HEK293T (cell line): ENCODE results near the gene GABRG3.
A peak's percentile ranks its signal among the peaks of the same experiment; 100 is the strongest.
"Not testable (repeated sequence)": the region's sequence is repeated elsewhere in the genome, so short reads cannot be mapped to it uniquely, and the experiment has no call there.

Experiments
- CTCF ChIA-PET: fragments of 350-600 bp; formaldehyde crosslinking; extraction: SDS; loops from one replicate; lab custom pipeline; 2021; ENCODE audit warnings: antibody characterized with exemption, inconsistent platforms; lab: Yijun Ruan, JAX
- POLR2A ChIA-PET: fragments of 350-600 bp; formaldehyde crosslinking; extraction: SDS; loops from one replicate; lab custom pipeline; 2020; ENCODE audit warnings: antibody characterized with exemption, inconsistent platforms; lab: Yijun Ruan, JAX
- DNase-seq: peaks from one replicate; pipeline ENCODE4 v3.0.0; 2012; ENCODE audit warnings: mixed read lengths; ENCODE audit errors: extremely low spot score
- ARNT ChIP-seq: fragments of 450-650 bp; IDR thresholded peaks from 2 replicates; pipeline ENCODE4 v1.6.1; 2017; ENCODE audit warnings: mild to moderate bottlenecking
- BHLHE40 ChIP-seq: fragments of 450-650 bp; IDR thresholded peaks from 2 replicates; pipeline ENCODE4 v1.6.1; 2016; ENCODE audit warnings: mild to moderate bottlenecking, moderate library complexity, borderline replicate concordance
- CTBP1 ChIP-seq: fragments of 450-650 bp; IDR thresholded peaks from 2 replicates; pipeline ENCODE4 v1.6.1; 2016; ENCODE audit warnings: borderline replicate concordance
- ELF4 ChIP-seq: fragments of 450-650 bp; IDR thresholded peaks from 2 replicates; pipeline ENCODE4 v1.6.1; 2017; ENCODE audit warnings: antibody characterized with exemption
- FOXA1 ChIP-seq: fragments of 450-650 bp; IDR thresholded peaks from 2 replicates; pipeline ENCODE4 v1.6.1; 2016; ENCODE audit warnings: mild to moderate bottlenecking
- FOXK2 ChIP-seq: fragments of 450-650 bp; IDR thresholded peaks from 2 replicates; pipeline ENCODE4 v1.6.1; 2016; ENCODE audit warnings: mild to moderate bottlenecking
- FOXM1 ChIP-seq: fragments of 450-650 bp; IDR thresholded peaks from 2 replicates; pipeline ENCODE4 v1.6.1; 2017; ENCODE audit warnings: mild to moderate bottlenecking, borderline replicate concordance
- HDGF ChIP-seq: fragments of 450-650 bp; IDR thresholded peaks from 2 replicates; pipeline ENCODE4 v1.6.1; 2017; ENCODE audit warnings: antibody characterized with exemption, borderline replicate concordance
- L3MBTL2 ChIP-seq: fragments of 450-650 bp; conservative IDR thresholded peaks from 2 replicates; pipeline ENCODE4 v1.6.1; 2016; ENCODE audit warnings: mild to moderate bottlenecking
- LEF1 ChIP-seq: fragments of 450-650 bp; IDR thresholded peaks from 2 replicates; pipeline ENCODE4 v1.6.1; 2017; ENCODE audit warnings: mild to moderate bottlenecking, borderline replicate concordance
- NFRKB ChIP-seq: fragments of 450-650 bp; IDR thresholded peaks from 2 replicates; pipeline ENCODE4 v1.6.1; 2016; ENCODE audit warnings: mild to moderate bottlenecking, moderate library complexity
- PKNOX1 ChIP-seq: fragments of 450-650 bp; IDR thresholded peaks from 2 replicates; pipeline ENCODE4 v1.6.1; 2016
- SP1 ChIP-seq: fragments of 450-650 bp; IDR thresholded peaks from 2 replicates; pipeline ENCODE4 v1.6.1; 2017
- SUZ12 ChIP-seq: fragments of 450-650 bp; IDR thresholded peaks from 2 replicates; pipeline ENCODE4 v1.6.1; 2016; ENCODE audit warnings: mild to moderate bottlenecking
- TARDBP ChIP-seq: fragments of 450-650 bp; IDR thresholded peaks from 2 replicates; pipeline ENCODE4 v1.6.1; 2016
- ZNF384 ChIP-seq: fragments of 450-650 bp; IDR thresholded peaks from 2 replicates; pipeline ENCODE4 v1.6.1; 2016

Gene GABRG3

GRCh38 chr15:26983822-26984221, 12.8 kb downstream of the GABRG3 start:
- ChIA-PET POLR2A (no interaction called here), CTCF (interaction anchor here (1.6 kb wide), 1 partner anchor 10 kb away, joined by 4 read pairs; no protein-coding TSS in a partner anchor)
- TF ChIP-seq ZNF384 = no peak
- no peak for TF ChIP-seq BHLHE40
- no peak for TF ChIP-seq SUZ12
- no peak for DNase-seq

GRCh38 chr15:26985050-26985449, 14.1 kb downstream of the GABRG3 start:
- CTCF ChIA-PET = interaction anchor here (1.6 kb wide), 1 partner anchor 11 kb away, joined by 4 read pairs; no protein-coding TSS in a partner anchor
- TF ChIP-seq SUZ12 = no peak
- TF ChIP-seq NFRKB = no peak
- TF ChIP-seq SP1 = no peak
- no peak for TF ChIP-seq FOXA1
- no peak for TF ChIP-seq FOXK2
- no peak for TF ChIP-seq PKNOX1
- no peak for TF ChIP-seq HDGF
- no peak for TF ChIP-seq ARNT
- no peak for TF ChIP-seq ELF4
- TF ChIP-seq BHLHE40 = no peak
- TF ChIP-seq L3MBTL2 = no peak
- TF ChIP-seq TARDBP = no peak
- no peak for TF ChIP-seq ZNF384
- no peak for TF ChIP-seq LEF1
- TF ChIP-seq FOXM1 = no peak
- TF ChIP-seq CTBP1 = no peak
- POLR2A ChIA-PET = no interaction called here
- no peak for DNase-seq

- TF ChIP-seq L3MBTL2 (no peak), HDGF (no peak), NFRKB (no peak), SUZ12 (no peak), LEF1 (no peak), ELF4 (no peak), PKNOX1 (no peak)
- POLR2A ChIA-PET = no interaction called here
- no peak for DNase-seq
- CTCF ChIA-PET = no interaction called here
These were observed 25.3 kb downstream of the GABRG3 start for GRCh38 chr15:26996250-26996649.

GRCh38 chr15:27003003-27003402, 32.0 kb downstream of the GABRG3 start:
- POLR2A ChIA-PET, CTCF ChIA-PET, DNase-seq: not testable (repeated sequence)

GRCh38 chr15:27004226-27004625, 33.2 kb downstream of the GABRG3 start:
- DNase-seq, POLR2A ChIA-PET, CTCF ChIA-PET: not testable (repeated sequence)

- DNase-seq = peak; percentile 41
- ChIA-PET POLR2A (no interaction called here), CTCF (interaction anchor here (1.4 to 1.8 kb wide), 2 partner anchors 9 to 126 kb away, joined by 3 to 9 read pairs; no protein-coding TSS in a partner anchor)
- TF ChIP-seq BHLHE40 = no peak
- no peak for TF ChIP-seq ELF4
- no peak for TF ChIP-seq FOXA1
- no peak for TF ChIP-seq NFRKB
- TF ChIP-seq PKNOX1 = no peak
- no peak for TF ChIP-seq FOXK2
- no peak for TF ChIP-seq CTBP1
These were observed 46.3 kb downstream of the GABRG3 start for GRCh38 chr15:27017168-27017809.

GRCh38 chr15:27019687-27020086, 48.7 kb downstream of the GABRG3 start:
- TF ChIP-seq SP1 (no peak), ELF4 (no peak), LEF1 (no peak), FOXM1 (no peak), NFRKB (no peak), L3MBTL2 (no peak)
- no peak for DNase-seq
- POLR2A ChIA-PET = no interaction called here
- CTCF ChIA-PET = interaction anchor here (0.5 kb wide), 1 partner anchor 830 kb away, joined by 3 read pairs; no protein-coding TSS in a partner anchor

GRCh38 chr15:27025481-27025966, 54.5 kb downstream of the GABRG3 start:
- POLR2A ChIA-PET = no interaction called here
- CTCF ChIA-PET = no interaction called here
- TF ChIP-seq SUZ12 (no peak), SP1 (no peak), ELF4 (no peak), TARDBP (no peak), HDGF (no peak), FOXA1 (no peak)
- DNase-seq = no peak
